Body of pancreas (tissue), 4 donors: Measurements from ENCODE around the gene SPATA19. TPM values are rescaled to one million over a fixed set of nuclear protein-coding genes. Genes with fewer than 3 reads are reported as not detected.

ENCODE experiments used
- ATAC-seq: fragments of 150-250 bp; one replicate; pipeline ENCODE4 v1.9.1; 2016
- DNase-seq, 4 donors: peaks; one replicate each; pipeline ENCODE4 v3.0.0-alpha.2; 2019
- H3K27ac ChIP-seq, 4 donors: fragments of 200-600 bp; sonication (generic); 1 replicate in 3 of 4; 2 replicates in 1 of 4; pipeline versions ENCODE4 v1.5.1 to v1.6.1; 2016 to 2019; ENCODE audit warnings: mild to moderate bottlenecking in 1 of 4, mixed read lengths in 1 of 4, moderate library complexity in 1 of 4
- H3K27me3 ChIP-seq, 2 donors: fragments of 200-600 bp; sonication (generic); one replicate each; pipeline ENCODE4 v1.6.0; 2016; ENCODE audit warnings: mild to moderate bottlenecking in 1 of 2
- H3K36me3 ChIP-seq, 2 donors: fragments of 200-600 bp; sonication (generic); replicated peaks in 1 of 2; 2 replicates each; pipeline ENCODE4 v1.5.1; 2016; ENCODE audit warnings: low read depth in 2 of 2; ENCODE audit not compliant: insufficient read depth in 1 of 2
- H3K4me1 ChIP-seq: fragments of 200-600 bp; sonication (generic); one replicate; pipeline ENCODE4 v1.6.0; 2016
- H3K4me3 ChIP-seq, 2 donors: fragments of 200-600 bp; sonication (generic); 1 replicate in 1 of 2; 2 replicates in 1 of 2; pipeline ENCODE4 v1.5.1; 2016 to 2019
- H3K9me3 ChIP-seq, 3 donors: fragments of 200-600 bp; sonication (generic); 1 replicate in 2 of 3; 2 replicates in 1 of 3; pipeline ENCODE4 v1.5.1; 2016
- POLR2A ChIP-seq, 3 donors: fragments of 450-650 bp; IDR thresholded peaks; one replicate each; pipeline ENCODE4 v1.6.1; 2016; ENCODE audit warnings: antibody characterized with exemption in 3 of 3, mild to moderate bottlenecking in 2 of 3
- WGBS, 2 donors: methylation state at CpG; one replicate each; pipeline ENCODE4 v1.1.5; 2017; 5-methylcytosine and 5-hydroxymethylcytosine counted together
- intact Hi-C: fragments of 100-400 bp; cut with DNase I; formaldehyde crosslinking; loops from one replicate; pipeline ENCODE4 v1.15.1; 2023
- total RNA-seq, 2 donors: library from RNA; depleted of rRNA; stranded (reverse); fragments of >200 nt; gene quantifications; one replicate each; pipeline ENCODE4 v1.1.0, GENCODE V29; 2016
- TF ChIP-seq, protein P1 (sequence below), 7 experiments: fragments of 450-650 bp in 4 of 7; fragments of 200-600 bp in 3 of 7; sonication (generic) in 3 of 7; IDR thresholded peaks; one replicate each; pipeline ENCODE4 v1.5.1; 2016 to 2019; ENCODE audit warnings: antibody characterized with exemption in 7 of 7

Gene SPATA19
- total RNA-seq, 2 donors from 2014 or later = not detected

DNA sequence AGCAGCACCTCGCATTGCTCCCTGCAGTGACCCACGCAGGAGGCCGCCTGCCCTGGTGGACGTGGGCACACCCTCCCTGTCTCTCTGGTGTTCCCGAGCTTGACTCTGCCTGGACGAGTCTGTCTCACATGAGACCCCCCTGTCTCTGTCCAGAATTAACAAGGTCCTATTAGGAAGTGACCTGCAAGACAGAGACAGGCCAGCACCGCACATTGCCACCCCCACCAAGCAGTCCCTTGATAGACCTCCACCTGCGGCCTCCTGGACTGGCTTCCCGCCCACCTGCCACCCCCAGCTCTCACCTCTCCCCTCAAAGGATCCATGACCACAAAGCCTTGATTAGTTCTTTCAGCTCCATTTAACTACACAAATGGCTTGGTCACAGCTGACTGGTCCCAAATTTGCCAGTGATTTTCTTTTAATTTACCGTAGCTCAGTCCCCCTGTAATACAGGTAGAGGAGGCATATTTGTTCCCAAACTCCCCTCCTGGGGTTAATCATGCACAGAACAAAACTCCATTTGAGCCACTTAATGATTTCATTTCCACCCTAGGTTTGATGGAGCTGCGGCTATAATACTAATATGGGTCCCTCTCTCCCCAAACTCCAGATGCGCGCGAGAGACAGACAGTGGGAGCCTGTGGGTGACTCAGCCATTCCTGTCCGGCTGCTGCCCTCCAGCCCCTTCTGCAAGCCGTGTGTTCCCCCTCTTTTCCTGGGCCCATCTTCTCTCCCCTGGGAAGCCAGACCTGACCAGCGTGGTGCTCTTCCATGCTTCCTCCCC is 11.2 kb downstream of the SPATA19 start:
- no peak overlapping the region for H3K27ac ChIP-seq
- ATAC-seq (no peak), DNase-seq (no peak)
- no peak overlapping the region for H3K4me3 ChIP-seq
- no peak for TF ChIP-seq POLR2A (IDR thresholded peaks at IDR 0.05)
- TF ChIP-seq, protein P1, sequence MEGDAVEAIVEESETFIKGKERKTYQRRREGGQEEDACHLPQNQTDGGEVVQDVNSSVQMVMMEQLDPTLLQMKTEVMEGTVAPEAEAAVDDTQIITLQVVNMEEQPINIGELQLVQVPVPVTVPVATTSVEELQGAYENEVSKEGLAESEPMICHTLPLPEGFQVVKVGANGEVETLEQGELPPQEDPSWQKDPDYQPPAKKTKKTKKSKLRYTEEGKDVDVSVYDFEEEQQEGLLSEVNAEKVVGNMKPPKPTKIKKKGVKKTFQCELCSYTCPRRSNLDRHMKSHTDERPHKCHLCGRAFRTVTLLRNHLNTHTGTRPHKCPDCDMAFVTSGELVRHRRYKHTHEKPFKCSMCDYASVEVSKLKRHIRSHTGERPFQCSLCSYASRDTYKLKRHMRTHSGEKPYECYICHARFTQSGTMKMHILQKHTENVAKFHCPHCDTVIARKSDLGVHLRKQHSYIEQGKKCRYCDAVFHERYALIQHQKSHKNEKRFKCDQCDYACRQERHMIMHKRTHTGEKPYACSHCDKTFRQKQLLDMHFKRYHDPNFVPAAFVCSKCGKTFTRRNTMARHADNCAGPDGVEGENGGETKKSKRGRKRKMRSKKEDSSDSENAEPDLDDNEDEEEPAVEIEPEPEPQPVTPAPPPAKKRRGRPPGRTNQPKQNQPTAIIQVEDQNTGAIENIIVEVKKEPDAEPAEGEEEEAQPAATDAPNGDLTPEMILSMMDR (IDR thresholded peaks at IDR 0.05) = no peak
- H3K4me1 ChIP-seq = no peaks in the 10 kb centered on the region
- 85% methylated on average over 11 to 17 of the region's 17 CpGs for WGBS, 2 donors
- H3K9me3 ChIP-seq = peaks cover 0 to 7% (median 0%) of the 10 kb centered on the region in 3 donors
- no peaks in the 10 kb centered on the region for H3K36me3 ChIP-seq
- no peaks in the 10 kb centered on the region for H3K27me3 ChIP-seq
- intact Hi-C loops = loop anchor here (10.0 kb wide), 2 partner anchors 699 to 749 kb away; no protein-coding TSS in a partner anchor

DNA sequence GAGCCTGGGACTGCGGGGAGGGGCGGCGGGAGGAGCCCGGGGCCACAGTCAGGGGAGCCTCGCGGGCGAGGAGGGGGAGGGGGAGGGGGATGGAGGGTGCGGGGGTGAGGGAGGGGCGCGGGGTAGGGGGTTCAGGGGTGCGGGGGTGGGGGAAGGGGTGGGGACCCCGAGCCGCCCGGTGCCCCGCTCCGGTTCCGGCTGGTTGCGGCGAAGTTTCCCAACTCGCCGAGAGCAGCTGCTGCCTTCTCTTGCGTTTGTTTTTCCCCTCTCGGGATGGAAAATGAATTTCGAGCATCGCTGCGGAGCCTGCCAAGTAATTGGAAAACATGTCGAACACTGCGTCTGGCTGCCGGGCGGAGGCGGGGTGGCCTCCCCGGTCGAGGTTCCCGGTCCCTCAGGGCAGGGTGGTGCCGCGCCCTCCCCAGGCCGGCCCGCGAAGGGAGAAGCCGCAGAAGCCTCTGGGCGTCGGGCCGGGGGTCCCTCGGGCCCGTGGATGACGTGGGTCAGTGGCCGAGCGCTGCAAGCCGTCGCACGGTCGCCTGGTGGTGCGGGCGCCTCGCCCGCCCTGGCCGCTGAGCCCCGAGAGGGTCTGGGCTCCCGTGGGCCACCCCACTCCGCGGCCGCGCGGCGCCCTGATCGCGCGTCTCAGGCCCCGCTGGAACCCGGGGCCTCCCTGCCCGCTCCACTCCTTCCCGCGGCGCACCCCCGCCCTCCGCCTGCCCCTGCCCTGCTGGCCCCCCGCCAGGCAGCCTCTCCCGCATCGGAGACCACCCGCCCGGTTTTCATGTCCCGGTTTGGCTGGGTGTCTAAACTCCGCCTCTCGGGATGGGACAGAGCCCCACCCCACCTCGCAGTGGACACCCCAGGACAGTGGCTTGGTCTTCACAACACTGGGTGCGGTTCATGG is 12.1 kb downstream of the SPATA19 start:
- Histone ChIP-seq H3K4me3 (no peak overlapping the region), H3K27ac (no peak overlapping the region), H3K36me3 (no peaks in the 10 kb centered on the region), H3K9me3 (peaks cover 0 to 7% (median 0%) of the 10 kb centered on the region in 3 donors), H3K4me1 (no peaks in the 10 kb centered on the region), H3K27me3 (no peaks in the 10 kb centered on the region)
- ATAC-seq (no peak), DNase-seq (no peak)
- TF ChIP-seq POLR2A (IDR thresholded peaks at IDR 0.05) = no peak
- TF ChIP-seq, protein P1 (IDR thresholded peaks at IDR 0.05) = no peak
- intact Hi-C loops = loop anchor here (10.0 kb wide), 2 partner anchors 698 to 748 kb away; no protein-coding TSS in a partner anchor
- WGBS, 2 donors = 81 to 83% methylated on average over 39 to 46 of the region's 86 CpGs

DNA sequence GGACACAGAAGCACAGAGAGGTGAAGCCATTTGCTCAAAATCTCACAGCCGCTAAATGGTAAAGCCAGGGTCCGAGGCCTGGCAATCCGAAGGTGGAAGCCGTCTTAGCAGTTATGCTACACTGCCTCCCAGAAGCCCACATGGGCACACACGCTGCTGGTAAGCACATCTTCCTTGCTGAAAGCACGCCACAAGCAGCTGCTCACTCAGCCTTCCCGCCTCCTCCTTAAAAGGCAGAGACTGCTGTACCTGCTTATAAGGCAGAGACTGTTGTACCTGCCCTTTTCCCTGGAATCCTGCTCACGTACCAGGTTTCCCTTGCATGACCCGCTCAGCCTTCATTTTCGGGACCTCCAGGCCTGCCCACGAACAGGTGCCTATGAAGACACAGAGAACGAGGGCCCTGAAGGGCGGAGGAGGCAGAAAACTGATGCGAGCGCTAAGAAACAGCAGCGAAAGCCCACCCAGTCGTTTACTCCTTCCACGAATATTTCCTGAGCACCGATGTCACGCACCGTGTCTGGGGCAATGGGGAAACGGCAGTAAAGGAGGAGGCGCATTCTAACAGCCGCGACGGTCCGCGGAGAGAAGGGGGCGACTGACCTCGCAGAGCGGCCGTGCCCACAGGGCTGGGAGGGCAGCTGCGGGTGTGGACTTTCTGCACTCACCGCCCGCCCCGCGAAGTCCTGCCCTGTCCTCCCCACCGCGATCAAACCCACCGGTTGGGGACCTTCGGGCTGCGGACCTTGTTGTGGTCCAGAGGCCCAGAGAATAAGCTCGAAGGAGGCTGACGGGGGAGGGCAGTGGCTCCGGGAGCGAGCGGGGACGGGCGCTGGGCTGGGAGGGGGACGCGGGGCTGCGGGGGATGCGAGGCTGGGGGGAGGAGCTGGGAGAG is 13.0 kb downstream of the SPATA19 start:
- intact Hi-C loops = loop anchor here (10.0 kb wide), 2 partner anchors 698 to 748 kb away; no protein-coding TSS in a partner anchor
- no peak overlapping the region for H3K4me3 ChIP-seq
- peaks cover 0 to 2% (median 0%) of the 10 kb centered on the region in 3 donors for H3K9me3 ChIP-seq
- no peak for DNase-seq
- no peaks in the 10 kb centered on the region for H3K36me3 ChIP-seq
- no peaks in the 10 kb centered on the region for H3K27me3 ChIP-seq
- no peak for TF ChIP-seq POLR2A (IDR thresholded peaks at IDR 0.05)
- TF ChIP-seq, protein P1 (IDR thresholded peaks at IDR 0.05) = no peak
- WGBS, 2 donors = 67 to 72% methylated on average over 34 to 49 of the region's 53 CpGs
- no peaks in the 10 kb centered on the region for H3K4me1 ChIP-seq
- no peak for ATAC-seq
- no peak overlapping the region for H3K27ac ChIP-seq
